OCI-LY1 (cell line): ENCODE data around the gene MFSD11.

Experiments
- H2AFZ ChIP-seq: fragments of 200-600 bp; sonication (generic), shearing (Covaris generic); 2 replicates; pipeline ENCODE4 v1.6.0; 2014; ENCODE audit warnings: antibody characterized with exemption, mild to moderate bottlenecking, low read length
- H3F3A ChIP-seq: fragments of 200-600 bp; sonication (generic), shearing (Covaris generic); 2 replicates; pipeline ENCODE4 v1.6.0; 2014; ENCODE audit warnings: mild to moderate bottlenecking, antibody characterized with exemption, low read length, moderate library complexity; ENCODE audit not compliant: insufficient read depth
- H3K27ac ChIP-seq: fragments of 200-600 bp; sonication (generic); 2 replicates; pipeline ENCODE4 v1.5.1; 2014; ENCODE audit warnings: low read length, mixed run types, mild to moderate bottlenecking, low read depth; ENCODE audit not compliant: poor library complexity, severe bottlenecking
- H3K27me3 ChIP-seq: fragments of 200-600 bp; sonication (generic); 2 replicates; pipeline ENCODE4 v1.6.0; 2014; ENCODE audit warnings: antibody characterized with exemption, mild to moderate bottlenecking, low read length, moderate library complexity; ENCODE audit not compliant: insufficient read depth
- H3K36me3 ChIP-seq: fragments of 200-600 bp; sonication (generic); 2 replicates; pipeline ENCODE4 v1.6.1; 2014; ENCODE audit warnings: mild to moderate bottlenecking, antibody characterized with exemption, low read length, moderate library complexity, mixed read lengths; ENCODE audit not compliant: insufficient read depth
- H3K4me1 ChIP-seq: fragments of 200-600 bp; sonication (generic); 2 replicates; pipeline ENCODE4 v1.5.1; 2014; ENCODE audit warnings: mild to moderate bottlenecking, low read length, moderate library complexity; ENCODE audit not compliant: insufficient read depth, severe bottlenecking
- H3K4me2 ChIP-seq: fragments of 200-600 bp; sonication (generic), shearing (Covaris generic); 2 replicates; pipeline ENCODE4 v1.6.1; 2014; ENCODE audit warnings: low read length
- H3K4me3 ChIP-seq: fragments of 200-600 bp; sonication (generic); 2 replicates; pipeline ENCODE4 v1.5.1; 2014; ENCODE audit warnings: low read length, low read depth, mild to moderate bottlenecking, mixed read lengths; ENCODE audit not compliant: poor library complexity, severe bottlenecking
- H3K79me2 ChIP-seq: fragments of 200-600 bp; shearing (Covaris generic); 2 replicates; pipeline ENCODE4 v1.6.1; 2016; ENCODE audit warnings: mixed run types, low read length, mixed read lengths; ENCODE audit not compliant: insufficient read depth
- H3K9ac ChIP-seq: fragments of 200-600 bp; sonication (generic), shearing (Covaris generic); 2 replicates; pipeline ENCODE4 v1.6.1; 2014; ENCODE audit warnings: mild to moderate bottlenecking, low read length, mixed read lengths
- H3K9me2 ChIP-seq: fragments of 200-600 bp; sonication (generic), shearing (Covaris generic); 2 replicates; pipeline ENCODE4 v1.6.1; 2014; ENCODE audit warnings: low read depth, mild to moderate bottlenecking, low read length, mixed read lengths
- H3K9me3 ChIP-seq: fragments of 200-600 bp; shearing (Covaris generic); 2 replicates; pipeline ENCODE4 v1.6.1; 2014; ENCODE audit warnings: low read length, mixed read lengths
- H4K20me1 ChIP-seq: fragments of 200-600 bp; sonication (generic), shearing (Covaris generic); 2 replicates; pipeline ENCODE4 v1.6.0; 2016; ENCODE audit warnings: mild to moderate bottlenecking, low read length; ENCODE audit not compliant: insufficient read depth
- CTCF ChIP-seq: fragments of 200-600 bp; sonication (generic), shearing (Covaris generic); IDR thresholded peaks from 2 replicates; pipeline ENCODE4 v1.5.1; 2017; ENCODE audit warnings: mild to moderate bottlenecking, antibody characterized with exemption, low read length, moderate library complexity, mixed read lengths
- EZH2 ChIP-seq: fragments of 200-600 bp; sonication (generic), shearing (Covaris generic); IDR thresholded peaks from 2 replicates; pipeline ENCODE4 v1.8.0; 2017; ENCODE audit warnings: borderline replicate concordance, mixed run types, mild to moderate bottlenecking, antibody characterized with exemption, low read length, moderate library complexity, mixed read lengths

Gene MFSD11

GRCh38 chr17:76747716-76748363 is 9.9 kb downstream of the MFSD11 start:
- no peaks in the 10 kb centered on the region for H3K9me2 ChIP-seq
- peaks cover 36% of the 10 kb centered on the region for H3K36me3 ChIP-seq
- no peak overlapping the region for H3K27ac ChIP-seq

DNA sequence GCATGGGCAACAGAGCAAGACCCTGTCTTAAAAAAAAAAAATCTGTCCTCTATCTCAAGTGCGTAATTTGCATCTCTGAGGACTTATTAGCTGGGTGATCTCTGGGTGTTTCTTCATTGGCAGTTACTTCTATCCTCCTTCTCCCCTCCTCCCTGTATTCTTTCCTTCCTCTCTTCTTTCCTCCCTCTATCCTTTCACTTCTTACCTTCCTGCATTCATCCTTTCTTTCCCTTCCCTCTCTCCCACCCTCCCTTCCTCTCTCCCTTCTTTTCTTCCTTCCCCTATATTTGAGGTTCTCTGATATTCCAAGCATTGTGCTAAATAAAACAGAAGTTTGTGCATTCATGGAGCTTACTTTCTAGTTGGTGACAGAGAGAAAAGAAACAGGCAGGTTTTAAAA is 10.7 kb downstream of the MFSD11 start:
- Histone ChIP-seq H3K9ac (no peak overlapping the region), H3K27ac (no peak overlapping the region), H3K4me3 (no peak overlapping the region), H3K9me2 (no peaks in the 10 kb centered on the region), H2AFZ (no peak overlapping the region), H3K36me3 (peaks cover 34% of the 10 kb centered on the region), H4K20me1 (no peaks in the 10 kb centered on the region), H3K9me3 (no peaks in the 10 kb centered on the region), H3K4me2 (no peak overlapping the region), H3F3A (no peaks in the 10 kb centered on the region), H3K79me2 (no peaks in the 10 kb centered on the region), H3K4me1 (peaks cover 7% of the 10 kb centered on the region), H3K27me3 (no peaks in the 10 kb centered on the region)
- TF ChIP-seq EZH2 (no peak), CTCF (no peak)

More at GRCh38 chr17:76747716-76748363, 9.9 kb downstream of the MFSD11 start:
- H2AFZ ChIP-seq = no peak overlapping the region
- no peaks in the 10 kb centered on the region for H3K27me3 ChIP-seq
- no peaks in the 10 kb centered on the region for H3F3A ChIP-seq
- TF ChIP-seq EZH2 (no peak), CTCF (no peak)
- H3K9me3 ChIP-seq = no peaks in the 10 kb centered on the region
- H4K20me1 ChIP-seq = no peaks in the 10 kb centered on the region
- H3K4me1 ChIP-seq = peaks cover 7% of the 10 kb centered on the region
- H3K79me2 ChIP-seq = no peaks in the 10 kb centered on the region
- no peak overlapping the region for H3K4me3 ChIP-seq
- no peak overlapping the region for H3K4me2 ChIP-seq
- no peak overlapping the region for H3K9ac ChIP-seq

DNA sequence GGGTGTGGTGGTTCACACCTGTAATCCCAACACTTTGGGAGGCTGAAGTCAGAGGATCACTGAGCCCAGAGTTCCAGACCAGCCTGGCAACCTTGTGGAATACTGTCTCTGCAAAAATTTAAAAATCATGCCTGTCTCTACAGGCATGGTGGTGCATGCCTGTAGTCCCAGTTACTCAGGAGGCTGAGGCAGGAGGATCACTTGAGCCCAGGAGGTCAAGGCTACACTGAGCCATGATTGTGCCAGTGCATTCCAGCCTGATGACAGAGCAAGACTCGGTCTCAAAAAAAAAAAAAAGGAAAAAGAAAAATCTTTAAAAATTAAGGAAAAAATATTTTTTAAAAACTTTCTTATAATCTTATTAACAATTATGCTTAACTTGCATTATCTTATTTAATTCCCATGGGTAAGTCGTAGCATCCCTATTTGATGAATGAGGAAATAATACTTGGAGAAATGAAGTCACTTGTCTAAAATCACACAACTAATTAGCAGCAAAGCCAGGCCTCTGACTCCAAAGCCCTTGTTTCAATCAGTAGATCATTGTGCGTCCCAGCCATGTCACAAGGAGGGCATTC is 13.6 kb downstream of the MFSD11 start:
- Histone ChIP-seq H3K79me2 (no peaks in the 10 kb centered on the region), H3K9me3 (no peaks in the 10 kb centered on the region), H3K4me1 (peaks cover 7% of the 10 kb centered on the region), H4K20me1 (no peaks in the 10 kb centered on the region), H2AFZ (no peak overlapping the region), H3K27me3 (no peaks in the 10 kb centered on the region), H3K27ac (no peak overlapping the region), H3F3A (no peaks in the 10 kb centered on the region), H3K4me3 (no peak overlapping the region), H3K9ac (no peak overlapping the region), H3K36me3 (peaks cover 20% of the 10 kb centered on the region), H3K4me2 (no peak overlapping the region), H3K9me2 (no peaks in the 10 kb centered on the region)
- TF ChIP-seq CTCF (no peak), EZH2 (no peak)
